K562 (cell line): ENCODE data around the gene BMAL2. TPM values are rescaled to one million over a fixed set of nuclear protein-coding genes. Genes with fewer than 3 reads are reported as not detected.

ENCODE experiments used
- ARID1B ChIP-seq: fragments of 450-650 bp; IDR thresholded peaks from 2 replicates; pipeline ENCODE4 v1.6.1; 2016; ENCODE audit warnings: antibody characterized with exemption, mild to moderate bottlenecking, inconsistent platforms
- DPF2 ChIP-seq: fragments of 450-650 bp; IDR thresholded peaks from 2 replicates; pipeline ENCODE4 v1.6.1; 2016
- FOSL1 ChIP-seq: fragments of 200-800 bp; sonication (Bioruptor generic); conservative IDR thresholded peaks from 2 replicates; pipeline ENCODE4 v1.6.1; 2016; ENCODE audit warnings: missing genetic modification characterization, missing compliant biosample characterization
- HMGXB4 ChIP-seq: sonication (generic); formaldehyde crosslinking; IDR thresholded peaks from 2 replicates; pipeline ENCODE4 v1.8.1; 2023; ENCODE audit warnings: mild to moderate bottlenecking, missing genetic modification reagents
- JUN ChIP-seq, 2 experiments: sonication (generic) in 1 of 2; formaldehyde crosslinking in 1 of 2; IDR thresholded peaks; 2 replicates each; pipeline versions ENCODE4 v1.6.1 to v1.8.0; 2012 to 2022; ENCODE audit warnings: borderline replicate concordance in 2 of 2, mild to moderate bottlenecking in 2 of 2, improper control_type of control experiment in 1 of 2, low read depth in 1 of 2, low read length in 1 of 2, missing genetic modification reagents in 1 of 2
- MEF2D ChIP-seq: conservative IDR thresholded peaks from 2 replicates; pipeline ENCODE4 v1.6.1; 2016; ENCODE audit warnings: low read depth, missing genetic modification characterization, missing compliant biosample characterization
- RBM14 ChIP-seq: fragments of 200-400 bp; formaldehyde crosslinking; IDR thresholded peaks from 2 replicates; pipeline ENCODE4 v1.6.1; 2018; ENCODE audit warnings: low read depth, mild to moderate bottlenecking, low read length, moderate library complexity, borderline replicate concordance; ENCODE audit not compliant: insufficient read depth
- RBM25 ChIP-seq: fragments of 200-400 bp; formaldehyde crosslinking; IDR thresholded peaks from 2 replicates; pipeline ENCODE4 v1.6.1; 2018; ENCODE audit warnings: low read length, low read depth, moderate library complexity; ENCODE audit not compliant: severe bottlenecking
- SRF ChIP-seq, 2 experiments: fragments of 250-450, 450-650 bp in 1 of 2; sonication (Bioruptor Pico) in 1 of 2; sonication (generic) in 1 of 2; formaldehyde crosslinking; IDR thresholded peaks; 2 replicates each; pipeline versions ENCODE4 v1.5.0 to v1.5.1; 2020 to 2022; ENCODE audit warnings: mild to moderate bottlenecking in 1 of 2, missing genetic modification reagents in 1 of 2
- STAT5A ChIP-seq: IDR thresholded peaks from 2 replicates; pipeline ENCODE4 v1.6.1; 2012; ENCODE audit warnings: low read length, inconsistent platforms, borderline replicate concordance
- ZNF175 ChIP-seq: fragments of 200-800 bp; sonication (Bioruptor generic); IDR thresholded peaks from 2 replicates; pipeline ENCODE4 v1.6.1; 2016; ENCODE audit warnings: low read depth, mild to moderate bottlenecking, missing genetic modification characterization, missing compliant biosample characterization
- polyA plus RNA-seq, 8 experiments: library from polyadenylated mRNA; depleted of rRNA in 4 of 8; stranded (reverse) in 5 of 8; unstranded in 3 of 8; fragments of >200 nt; fragmentation: Nextera tagmentation in 2 of 8; fragmentation: Illumina TruSeq in 1 of 8; extraction: Ambion mirVana in 2 of 8; extraction: Trizol in 1 of 8; gene quantifications; 2 replicates each; pipeline versions ENCODE4 v1.2.1 to v1.2.3, GENCODE V29; 2011 to 2014; ENCODE audit warnings: inconsistent platforms in 1 of 8, missing spikeins in 1 of 8
- total RNA-seq, 7 experiments: library from RNA; depleted of rRNA in 6 of 7; stranded (reverse); fragments of >200 nt in 6 of 7; fragmentation: Illumina TruSeq in 2 of 7; extraction: Trizol in 2 of 7; gene quantifications; 2 replicates each; pipeline versions ENCODE4 v1.2.1 to v1.2.3, GENCODE V29; 2011 to 2021; ENCODE audit warnings: low replicate concordance in 1 of 7
- TF ChIP-seq, protein P1 (sequence below), 2 experiments: IDR thresholded peaks in 1 of 2; conservative IDR thresholded peaks in 1 of 2; 2 replicates each; pipeline ENCODE4 v1.6.1; 2016; ENCODE audit warnings: low read depth in 2 of 2, mild to moderate bottlenecking in 1 of 2, missing compliant biosample characterization in 1 of 2, missing genetic modification characterization in 1 of 2, moderate library complexity in 1 of 2

The BMAL2 gene
- total and polyA plus RNA-seq, 9 of the 15 experiments (the other 6 are each of a cell fraction or from before 2014, with no cell fraction given) = 0.01 to 1.1 (median 0.50) TPM

- TF ChIP-seq JUN (IDR thresholded peaks at IDR 0.05; ENCODE audit: borderline replicate concordance, low read depth, low read length) (peak; percentile 51; the same call in 1 of the 2 replicates), JUN (CRISPR knock-in tag; IDR thresholded peaks at IDR 0.05; ENCODE audit: borderline replicate concordance) (no peak), HMGXB4 (CRISPR knock-in tag) (no peak), STAT5A (peak; percentile 28; the same call in 1 of the 2 replicates), FOSL1 (tag) (peak; percentile 97), RBM25 (peak; percentile 6), SRF (CRISPR knock-in tag; IDR thresholded peaks at IDR 0.05) (0 out of 4 replicates have a peak, but pooled peaks of 1 of the 2 experiments have one; percentile 45), ARID1B (0 out of 2 replicates have a peak, but pooled peaks have one; percentile 27), MEF2D (tag) (no peak), ZNF175 (CRISPR knock-in tag) (0 out of 2 replicates have a peak, but pooled peaks have one; percentile 22), RBM14 (no peak), DPF2 (peak; percentile 31; the same call in 1 of the 2 replicates)
- TF ChIP-seq, protein P1, sequence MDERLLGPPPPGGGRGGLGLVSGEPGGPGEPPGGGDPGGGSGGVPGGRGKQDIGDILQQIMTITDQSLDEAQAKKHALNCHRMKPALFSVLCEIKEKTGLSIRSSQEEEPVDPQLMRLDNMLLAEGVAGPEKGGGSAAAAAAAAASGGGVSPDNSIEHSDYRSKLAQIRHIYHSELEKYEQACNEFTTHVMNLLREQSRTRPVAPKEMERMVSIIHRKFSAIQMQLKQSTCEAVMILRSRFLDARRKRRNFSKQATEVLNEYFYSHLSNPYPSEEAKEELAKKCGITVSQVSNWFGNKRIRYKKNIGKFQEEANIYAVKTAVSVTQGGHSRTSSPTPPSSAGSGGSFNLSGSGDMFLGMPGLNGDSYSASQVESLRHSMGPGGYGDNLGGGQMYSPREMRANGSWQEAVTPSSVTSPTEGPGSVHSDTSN (CRISPR knock-in tag; IDR thresholded peaks at IDR 0.05; ENCODE audit: low read depth) = no peak
- TF ChIP-seq, protein P1 (tag; conservative IDR thresholded peaks at IDR 0.05; ENCODE audit: low read depth) = no peak
- TF ChIP-seq, all 486 proteins: peak for 13
Measured at GRCh38 chr12:27331291-27331926, 1.2 kb upstream of the BMAL2 start (continued).
